Neuron (in vitro differentiated cells): Measurements from ENCODE around the gene STT3B.
"Not testable (repeated sequence)": the region's sequence is repeated elsewhere in the genome, so short reads cannot be mapped to it uniquely, and the experiment has no call there.

ENCODE experiments used
- H2AFZ ChIP-seq: one replicate; pipeline ENCODE4 v1.6.1; 2013; ENCODE audit warnings: low read depth, mild to moderate bottlenecking, inconsistent platforms, low read length, moderate library complexity
- H3K27me3 ChIP-seq: one replicate; pipeline ENCODE4 v1.6.1; 2013; ENCODE audit warnings: low read length; ENCODE audit not compliant: insufficient read depth
- H3K36me3 ChIP-seq: one replicate; pipeline ENCODE4 v1.6.1; 2013; ENCODE audit warnings: low read length; ENCODE audit not compliant: insufficient read depth
- H3K4me1 ChIP-seq: one replicate; pipeline ENCODE4 v1.6.1; 2013; ENCODE audit warnings: low read length; ENCODE audit not compliant: insufficient read depth
- H3K4me3 ChIP-seq: 2 replicates; pipeline ENCODE4 v1.5.1; 2013; ENCODE audit warnings: mild to moderate bottlenecking, low read length, moderate library complexity
- H3K9me3 ChIP-seq: one replicate; pipeline ENCODE4 v1.6.1; 2013; ENCODE audit warnings: low read length

The STT3B gene

DNA sequence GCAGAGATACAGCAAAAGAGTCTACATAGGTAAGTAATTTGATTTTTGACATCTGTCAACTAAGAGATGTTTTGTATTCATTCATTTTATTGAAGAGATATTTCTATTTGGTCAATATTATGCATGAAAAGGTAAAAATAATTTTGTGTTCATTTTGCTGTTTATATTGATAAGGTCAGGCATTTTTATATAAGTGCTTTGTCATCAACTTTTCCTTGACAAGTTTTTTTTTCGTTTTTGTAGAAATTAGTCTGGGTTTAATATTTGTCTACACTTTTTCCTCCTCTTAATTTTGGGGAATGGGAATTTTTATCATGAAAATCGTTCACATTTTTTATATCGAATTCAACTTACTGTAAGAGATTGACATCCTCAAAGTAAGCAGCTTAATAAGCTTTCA, 67.7 kb downstream of the STT3B start:
- Histone ChIP-seq H3K4me3 (no peak overlapping the region), H3K4me1 (no peaks in the 10 kb centered on the region), H3K9me3 (peaks cover 3% of the 10 kb centered on the region), H3K27me3 (no peaks in the 10 kb centered on the region), H2AFZ (no peak overlapping the region), H3K36me3 (peaks cover 17% of the 10 kb centered on the region)

DNA sequence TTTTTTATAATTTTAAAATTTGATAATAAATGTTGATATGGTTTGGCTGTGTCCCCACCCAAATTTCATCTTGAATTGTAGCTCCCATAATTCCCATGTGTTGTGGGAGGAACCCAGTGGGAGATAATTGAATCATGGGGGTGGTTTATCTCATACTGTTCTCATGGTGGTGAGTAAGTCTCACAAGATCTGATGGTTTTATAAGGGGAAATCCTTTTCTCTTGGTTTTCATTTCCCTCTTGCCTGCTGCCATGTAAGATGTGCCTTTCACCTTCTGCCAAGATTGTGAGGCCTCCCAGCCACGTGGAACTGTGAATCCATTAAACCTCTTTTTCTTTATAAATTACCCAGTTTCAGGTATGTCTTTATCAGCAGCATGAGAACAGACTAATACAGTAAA, 72.6 kb downstream of the STT3B start:
- H3K9me3 ChIP-seq, result peaks cover 17% of the 10 kb centered on the region
- peaks cover 17% of the 10 kb centered on the region for H3K36me3 ChIP-seq
- not testable (repeated sequence) for H2AFZ ChIP-seq, H3K4me3 ChIP-seq, H3K27me3 ChIP-seq, H3K4me1 ChIP-seq

DNA sequence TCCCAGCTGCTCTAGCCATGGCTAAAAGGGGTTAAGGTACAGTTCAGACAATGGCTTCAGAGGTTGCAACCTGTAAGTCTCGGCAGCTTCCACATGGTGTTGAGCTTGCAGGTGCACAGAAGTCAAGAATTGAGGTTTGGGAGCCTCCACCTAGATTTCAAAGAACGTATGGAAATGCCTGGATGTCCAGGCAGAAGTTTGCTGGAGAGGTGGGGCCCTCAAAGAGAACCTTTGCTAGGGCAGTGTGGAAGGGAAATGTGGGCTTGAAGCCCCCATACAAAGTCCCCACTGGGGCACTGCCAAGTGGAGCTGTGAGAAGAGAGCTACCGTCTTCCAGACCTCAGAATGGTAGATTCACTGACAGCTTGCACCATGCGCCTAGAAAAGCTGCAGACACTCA, 73.7 kb downstream of the STT3B start:
- H3K36me3 ChIP-seq, result peaks cover 12% of the 10 kb centered on the region
- H3K4me3 ChIP-seq, result no peak overlapping the region
- no peaks in the 10 kb centered on the region for H3K4me1 ChIP-seq
- no peaks in the 10 kb centered on the region for H3K27me3 ChIP-seq
- H2AFZ ChIP-seq, result no peak overlapping the region
- H3K9me3 ChIP-seq, result peaks cover 17% of the 10 kb centered on the region

DNA sequence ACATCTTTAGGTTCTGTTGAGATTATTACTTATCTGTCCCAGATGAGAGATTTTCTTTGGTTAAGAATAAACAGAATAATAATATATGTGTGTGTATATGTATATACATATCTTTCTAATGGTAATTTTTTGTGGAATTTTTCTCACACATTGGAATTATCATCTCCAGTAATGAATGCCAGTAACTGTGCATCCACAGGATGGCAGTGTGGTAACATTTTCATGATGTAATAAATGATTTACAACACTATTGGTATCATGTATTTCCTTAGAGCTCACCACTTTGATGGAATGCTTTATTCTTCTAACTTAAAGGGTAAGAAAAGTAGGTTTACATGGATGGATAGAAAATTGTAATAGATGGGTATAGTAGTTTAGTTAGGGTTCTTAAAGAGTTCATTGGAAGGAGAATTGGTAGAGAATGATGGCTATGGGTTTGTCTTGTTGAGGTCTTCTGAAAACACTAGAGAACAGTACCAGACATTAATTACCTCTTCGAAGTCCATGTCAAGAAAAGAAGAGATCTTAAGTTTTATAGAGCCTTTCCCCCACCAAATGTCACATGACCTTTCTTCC, 78.1 kb downstream of the STT3B start:
- H3K9me3 ChIP-seq, result peaks cover 14% of the 10 kb centered on the region
- no peak overlapping the region for H3K4me3 ChIP-seq
- H3K4me1 ChIP-seq, result no peaks in the 10 kb centered on the region
- no peaks in the 10 kb centered on the region for H3K27me3 ChIP-seq
- H2AFZ ChIP-seq, result no peak overlapping the region
- no peaks in the 10 kb centered on the region for H3K36me3 ChIP-seq

DNA sequence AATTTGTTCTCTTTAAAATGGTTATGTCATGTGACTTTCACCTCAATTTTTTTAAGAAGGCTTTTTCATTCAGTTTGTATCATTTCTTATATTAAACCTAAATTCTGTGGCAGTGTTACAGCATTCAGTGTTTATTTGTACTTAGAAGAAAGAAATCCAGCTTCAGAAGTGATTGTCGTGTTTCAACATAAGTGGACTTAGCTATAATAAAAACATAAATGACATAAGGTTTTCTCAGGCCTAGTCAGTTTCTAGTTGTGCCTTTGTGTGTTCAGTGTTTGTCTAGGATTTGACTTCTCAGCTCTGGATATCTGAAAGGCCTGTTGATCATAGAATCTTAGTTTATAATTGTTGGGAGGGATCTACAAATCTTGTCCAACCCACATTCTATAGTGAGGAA, 80.5 kb downstream of the STT3B start:
- no peaks in the 10 kb centered on the region for H3K27me3 ChIP-seq
- no peaks in the 10 kb centered on the region for H3K9me3 ChIP-seq
- H3K36me3 ChIP-seq, result peaks cover 4% of the 10 kb centered on the region
- no peak overlapping the region for H3K4me3 ChIP-seq
- no peaks in the 10 kb centered on the region for H3K4me1 ChIP-seq
- no peak overlapping the region for H2AFZ ChIP-seq

DNA sequence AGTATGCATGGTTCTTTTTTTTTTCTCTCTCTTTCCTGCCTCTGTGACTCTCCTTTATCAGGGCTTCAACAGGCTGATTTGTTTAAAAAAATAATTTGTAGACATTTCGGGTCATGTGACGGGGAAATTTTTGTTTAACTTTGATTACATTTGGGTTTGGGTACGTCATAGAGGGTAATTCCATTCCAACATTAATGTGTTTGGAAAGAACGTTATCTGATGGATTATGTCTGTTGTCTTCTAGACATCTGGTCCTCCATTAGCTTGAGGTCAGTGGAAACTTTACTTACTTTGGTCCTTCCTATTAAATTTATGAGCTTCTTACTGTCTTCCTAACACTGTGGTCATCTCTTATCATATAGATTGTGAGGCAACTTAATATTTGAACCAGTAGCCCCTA, 80.9 kb downstream of the STT3B start:
- Histone ChIP-seq H3K9me3 (no peaks in the 10 kb centered on the region), H3K36me3 (peaks cover 5% of the 10 kb centered on the region), H2AFZ (no peak overlapping the region), H3K27me3 (no peaks in the 10 kb centered on the region), H3K4me1 (no peaks in the 10 kb centered on the region), H3K4me3 (no peak overlapping the region)

DNA sequence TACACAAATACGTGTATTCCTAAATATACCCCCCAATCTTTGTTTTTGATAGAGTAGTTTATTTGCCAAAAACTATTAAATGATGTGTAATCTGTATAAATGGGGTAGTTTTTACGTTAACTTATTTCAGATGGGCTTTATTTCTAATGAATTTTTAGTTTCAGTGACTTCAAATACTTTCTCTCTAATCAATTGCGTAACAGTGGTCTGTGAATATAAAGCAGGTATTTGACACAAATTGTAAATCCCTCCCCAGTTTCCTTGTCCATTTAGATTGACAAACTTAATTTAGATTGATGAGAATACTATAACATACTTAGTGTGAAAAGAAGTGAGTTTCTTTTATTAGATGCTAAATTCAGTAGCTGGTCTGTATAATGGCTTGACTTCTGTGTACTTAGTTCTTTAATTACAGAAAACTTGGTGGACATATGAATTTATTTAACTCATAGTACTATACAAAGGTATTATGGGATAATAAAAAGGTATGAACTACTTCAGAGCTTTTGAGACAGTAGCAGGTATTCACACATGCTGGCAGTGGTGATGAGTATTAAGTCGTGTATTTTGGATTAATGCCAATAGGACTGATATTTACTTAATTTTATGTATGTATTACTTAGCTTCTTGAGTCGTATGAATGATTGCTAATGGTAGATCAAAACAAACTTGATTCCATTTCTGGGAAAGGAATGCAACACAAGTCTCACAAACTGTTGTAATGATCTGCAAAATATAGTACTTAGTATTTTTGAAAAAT, 81.6 kb downstream of the STT3B start:
- H3K4me3 ChIP-seq, result no peak overlapping the region
- H2AFZ ChIP-seq, result no peak overlapping the region
- H3K27me3 ChIP-seq, result no peaks in the 10 kb centered on the region
- no peaks in the 10 kb centered on the region for H3K4me1 ChIP-seq
- no peaks in the 10 kb centered on the region for H3K9me3 ChIP-seq
- H3K36me3 ChIP-seq, result peaks cover 11% of the 10 kb centered on the region

DNA sequence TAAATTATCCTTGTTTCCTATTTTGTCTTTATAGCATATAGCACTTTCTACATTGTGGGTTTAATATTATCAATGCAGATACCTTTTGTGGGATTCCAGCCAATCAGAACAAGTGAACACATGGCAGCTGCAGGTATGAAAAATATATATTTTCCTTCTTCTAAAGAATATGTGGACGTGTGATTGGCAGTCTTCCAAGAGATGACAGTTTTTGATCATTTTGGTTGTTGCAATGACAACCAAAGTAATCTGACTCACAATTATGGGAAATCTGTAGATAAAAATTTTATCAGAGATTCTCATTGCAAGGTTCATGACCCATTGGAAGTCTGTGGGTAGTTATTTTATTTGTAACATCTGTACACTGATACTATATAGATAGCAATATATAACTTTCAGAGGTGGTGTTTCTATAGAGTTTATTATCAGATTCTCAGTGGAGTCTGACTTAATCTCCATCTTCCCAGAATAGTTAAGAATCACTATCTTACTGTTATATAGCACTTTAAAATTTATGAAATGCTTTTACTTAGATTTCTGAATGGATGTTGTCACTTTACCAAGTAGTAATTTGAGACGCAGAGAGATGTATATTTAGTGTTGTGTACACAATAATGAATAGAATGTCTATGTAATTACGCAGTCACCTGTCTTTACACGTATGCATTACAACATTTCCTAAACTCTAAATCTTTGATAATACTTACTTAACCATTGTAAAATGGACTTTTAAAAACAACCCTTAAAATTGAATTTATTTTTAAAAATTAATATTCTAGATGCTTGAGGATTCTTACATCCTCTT, 82.5 kb downstream of the STT3B start:
- Histone ChIP-seq H3K4me3 (no peak overlapping the region), H3K9me3 (no peaks in the 10 kb centered on the region)

DNA sequence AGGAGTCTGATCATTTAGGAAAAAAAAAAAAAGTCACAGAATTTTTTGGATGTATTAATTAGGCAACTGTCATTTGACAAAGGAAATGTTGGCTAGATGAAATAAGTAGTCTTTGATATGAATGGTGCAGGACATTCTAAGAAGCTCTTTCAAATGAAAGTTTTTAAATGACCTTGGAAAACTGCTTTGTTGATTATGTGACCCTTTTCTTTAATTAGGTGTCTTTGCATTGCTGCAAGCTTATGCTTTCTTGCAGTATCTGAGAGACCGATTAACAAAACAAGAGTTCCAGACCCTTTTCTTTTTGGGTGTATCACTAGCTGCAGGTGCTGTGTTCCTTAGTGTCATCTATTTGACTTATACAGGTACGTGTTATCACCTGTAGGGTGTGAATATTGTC, 84.0 kb downstream of the STT3B start:
- Histone ChIP-seq H3K4me1 (no peaks in the 10 kb centered on the region), H3K36me3 (peaks cover 27% of the 10 kb centered on the region), H3K9me3 (no peaks in the 10 kb centered on the region), H3K27me3 (no peaks in the 10 kb centered on the region), H3K4me3 (no peak overlapping the region), H2AFZ (no peak overlapping the region)

More for the DNA sequence above, 82.5 kb downstream of the STT3B start:
- no peaks in the 10 kb centered on the region for H3K4me1 ChIP-seq
- H2AFZ ChIP-seq, result no peak overlapping the region
- no peaks in the 10 kb centered on the region for H3K27me3 ChIP-seq
- peaks cover 17% of the 10 kb centered on the region for H3K36me3 ChIP-seq

DNA sequence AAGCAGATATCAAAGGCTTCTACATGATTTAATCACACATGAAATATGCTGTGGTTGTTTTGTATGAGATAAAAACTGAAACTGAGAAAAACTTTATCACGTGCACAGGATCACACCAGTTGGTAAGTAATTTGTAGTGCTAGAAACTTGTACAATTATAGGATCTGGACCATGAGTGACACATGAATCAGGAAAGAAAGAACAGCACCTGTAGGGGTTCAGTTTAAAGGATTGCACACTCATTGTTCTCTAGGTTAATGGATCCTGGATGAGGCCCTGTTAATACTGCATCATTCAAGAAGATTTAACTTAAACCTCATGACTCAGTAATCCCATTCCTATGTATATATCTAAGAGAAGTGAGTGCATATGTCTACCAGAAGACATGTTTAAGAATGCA, 87.9 kb downstream of the STT3B start:
- Histone ChIP-seq H3K9me3 (no peaks in the 10 kb centered on the region), H2AFZ (no peak overlapping the region), H3K4me3 (no peak overlapping the region), H3K27me3 (no peaks in the 10 kb centered on the region), H3K36me3 (peaks cover 53% of the 10 kb centered on the region), H3K4me1 (no peaks in the 10 kb centered on the region)

DNA sequence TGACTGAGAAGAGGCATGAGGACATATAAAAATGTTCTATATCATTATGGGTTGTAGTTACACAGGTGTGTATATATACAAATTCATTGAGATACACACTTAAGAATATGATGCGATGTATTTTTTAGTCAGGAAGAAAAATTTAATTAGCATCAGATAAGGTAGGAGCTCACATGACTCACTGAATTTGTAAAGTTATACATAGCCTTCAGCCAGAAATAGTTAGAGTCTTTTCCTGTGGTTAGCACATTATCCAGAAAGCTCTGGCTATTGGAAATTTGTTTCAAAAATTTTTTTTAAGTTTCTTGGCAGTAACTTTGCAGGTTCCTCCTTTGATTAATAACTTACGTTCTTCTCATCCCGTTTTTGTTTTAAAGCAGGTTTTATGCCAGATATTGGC, 88.6 kb downstream of the STT3B start:
- peaks cover 55% of the 10 kb centered on the region for H3K36me3 ChIP-seq
- H3K4me3 ChIP-seq, result no peak overlapping the region
- no peaks in the 10 kb centered on the region for H3K4me1 ChIP-seq
- no peak overlapping the region for H2AFZ ChIP-seq
- H3K27me3 ChIP-seq, result no peaks in the 10 kb centered on the region
- no peaks in the 10 kb centered on the region for H3K9me3 ChIP-seq

DNA sequence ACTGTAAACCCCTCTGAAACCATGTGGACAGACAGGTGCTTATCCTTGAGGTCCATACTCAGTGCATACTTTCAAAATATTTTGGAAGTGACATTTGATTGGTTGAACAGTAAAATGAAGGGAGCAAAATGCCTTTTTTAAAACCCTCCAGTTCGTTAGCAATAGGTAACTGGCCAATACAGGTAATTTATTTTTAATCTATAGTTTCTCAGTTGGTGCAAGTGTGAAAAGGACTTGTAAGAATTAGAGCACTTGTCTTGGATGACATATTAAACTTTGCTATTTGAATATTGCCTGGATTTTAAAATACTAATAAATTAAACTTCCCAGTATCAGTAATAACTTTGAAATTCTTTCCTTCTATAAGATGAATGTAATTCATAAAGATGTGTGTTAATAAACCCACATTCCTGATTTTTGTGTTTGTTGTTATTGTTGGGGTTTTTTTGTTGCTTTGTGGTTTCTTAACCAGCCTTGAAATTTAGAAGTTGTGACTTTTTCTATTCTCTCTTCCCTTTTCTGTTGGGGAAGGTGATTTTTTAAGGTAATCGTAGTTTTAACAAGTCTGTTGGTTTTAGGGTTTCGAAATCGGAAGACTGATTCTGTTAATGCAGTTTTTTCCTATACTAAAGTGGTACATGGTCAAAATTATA, 90.0 kb downstream of the STT3B start:
- peaks cover 67% of the 10 kb centered on the region for H3K36me3 ChIP-seq
- no peaks in the 10 kb centered on the region for H3K4me1 ChIP-seq
- H3K4me3 ChIP-seq, result no peak overlapping the region
- H3K27me3 ChIP-seq, result no peaks in the 10 kb centered on the region
- H3K9me3 ChIP-seq, result no peaks in the 10 kb centered on the region
- H2AFZ ChIP-seq, result no peak overlapping the region
